Upper lobe of left lung (tissue), 6 donors: ENCODE results near the gene TNFRSF25. TPM values are rescaled to one million over a fixed set of nuclear protein-coding genes. Genes with fewer than 3 reads are reported as not detected.
A peak's percentile ranks its signal among the peaks of the same experiment; 100 is the strongest.

Experiments
- ATAC-seq, 2 donors: fragments of 200-7000 bp; cut with Tn5 transposase; one replicate each; pipeline ENCODE4 v1.9.1; 2022; ENCODE audit warnings: mild to moderate bottlenecking in 2 of 2, moderate library complexity in 2 of 2; ENCODE audit not compliant: low FRiP score in 2 of 2
- DNase-seq, 2 donors: peaks; one replicate each; pipeline ENCODE4 v3.0.0-alpha.2; 2019 to 2020
- H3K27ac ChIP-seq, 4 donors: fragments of 200-600 bp; sonication (generic); one replicate each; pipeline ENCODE4 v1.5.1; 2016 to 2019
- H3K27me3 ChIP-seq, 4 donors: fragments of 200-600 bp; sonication (generic); one replicate each; pipeline ENCODE4 v1.5.1; 2017 to 2019
- H3K36me3 ChIP-seq, 4 donors: fragments of 200-600 bp; sonication (generic); one replicate each; pipeline ENCODE4 v1.5.1; 2016 to 2019
- H3K4me1 ChIP-seq, 4 donors: fragments of 200-600 bp; sonication (generic); one replicate each; pipeline ENCODE4 v1.5.1; 2018 to 2019
- H3K4me3 ChIP-seq, 4 donors: fragments of 200-600 bp; sonication (generic); one replicate each; pipeline ENCODE4 v1.5.1; 2017 to 2019; ENCODE audit warnings: mild to moderate bottlenecking in 2 of 4, moderate library complexity in 1 of 4
- H3K9me3 ChIP-seq, 4 donors: fragments of 200-600 bp; sonication (generic); one replicate each; pipeline ENCODE4 v1.5.1; 2018 to 2019
- EP300 ChIP-seq, 4 donors: sonication (generic); formaldehyde crosslinking; IDR thresholded peaks; one replicate each; pipeline ENCODE4 v1.5.1; 2017; ENCODE audit warnings: antibody characterized with exemption in 4 of 4, control low read depth in 2 of 4
- POLR2A ChIP-seq, 4 donors: fragments of 450-650 bp; IDR thresholded peaks; one replicate each; pipeline ENCODE4 v1.5.1; 2016 to 2017; ENCODE audit warnings: antibody characterized with exemption in 4 of 4, mild to moderate bottlenecking in 2 of 4
- POLR2AphosphoS5 ChIP-seq, 2 donors: sonication (generic); formaldehyde crosslinking; IDR thresholded peaks; one replicate each; pipeline ENCODE4 v1.5.1; 2017; ENCODE audit warnings: antibody characterized with exemption in 2 of 2
- WGBS, 2 donors: methylation state at CpG; one replicate each; pipeline ENCODE4 v1.1.5; 2017 to 2018; 5-methylcytosine and 5-hydroxymethylcytosine counted together
- total RNA-seq, 6 donors: library from RNA; depleted of rRNA in 4 of 6; stranded (reverse); fragments of >200 nt in 4 of 6; gene quantifications; one replicate each; pipeline versions ENCODE4 v1.1.0 to v1.2.1, GENCODE V29; 2016 to 2021
- TF ChIP-seq, protein P1 (sequence below), 6 experiments: fragments of 450-650 bp in 4 of 6; fragments of 200-600 bp in 2 of 6; sonication (generic) in 2 of 6; IDR thresholded peaks; one replicate each; pipeline ENCODE4 v1.5.1; 2016 to 2019; ENCODE audit warnings: antibody characterized with exemption in 6 of 6
- donor health status: DM: no; HTN: no; CAD: no; lungs with moderate emphysema.
- donor health status: DM: no; HTN: yes; CAD: no; lungs with severe emphysema.

Gene TNFRSF25
- total RNA-seq, 6 donors from 2014 or later: 4.6 to 51.3 (median 14.0) TPM

DNA sequence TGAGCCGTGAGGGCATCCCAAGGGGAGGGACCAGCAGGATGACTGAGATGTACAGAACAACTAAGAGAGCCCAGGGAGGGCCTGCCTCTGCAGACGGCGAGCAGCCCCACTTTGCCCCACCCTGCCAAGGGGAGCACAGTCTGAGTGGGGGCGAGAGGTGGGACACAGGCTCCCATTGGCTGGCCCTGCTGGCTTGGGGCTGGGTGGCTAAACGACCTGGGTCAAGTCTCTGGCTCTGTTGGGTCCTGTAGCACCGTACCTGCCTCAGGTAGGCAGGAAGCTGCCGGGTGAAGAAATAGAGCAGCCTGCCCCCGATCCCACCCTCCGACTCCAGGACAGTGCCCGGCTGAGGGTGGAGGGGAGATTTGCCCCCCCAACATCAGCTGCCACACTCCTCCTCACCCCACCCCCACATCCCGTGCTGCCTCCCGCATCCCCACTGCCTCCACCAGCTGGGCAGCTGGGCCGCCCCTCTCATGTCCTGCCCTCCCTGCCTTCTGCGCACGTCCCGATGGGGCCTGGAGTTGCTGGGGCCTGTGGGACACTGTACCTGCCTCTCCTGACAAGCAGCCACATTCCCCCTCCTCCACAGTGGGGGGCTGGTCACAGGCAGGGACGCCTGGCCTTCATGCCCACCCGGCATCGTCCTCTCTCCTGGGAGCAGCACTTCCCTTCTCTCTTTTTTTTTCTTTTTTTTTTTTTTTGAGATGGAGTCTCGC is 38.1 kb upstream of the TNFRSF25 start:
- peaks cover 5 to 17% (median 10%) of the 10 kb centered on the region in 4 donors for H3K4me1 ChIP-seq
- H3K27ac ChIP-seq: no peak overlapping the region
- H3K27me3 ChIP-seq: no peaks in the 10 kb centered on the region
- WGBS, 2 donors: 86 to 87% methylated on average over 19 to 20 of the region's 20 CpGs
- no peaks in the 10 kb centered on the region for H3K36me3 ChIP-seq
- peak in 1 of 2 donors; percentile 75 for DNase-seq
- TF ChIP-seq, protein P1, sequence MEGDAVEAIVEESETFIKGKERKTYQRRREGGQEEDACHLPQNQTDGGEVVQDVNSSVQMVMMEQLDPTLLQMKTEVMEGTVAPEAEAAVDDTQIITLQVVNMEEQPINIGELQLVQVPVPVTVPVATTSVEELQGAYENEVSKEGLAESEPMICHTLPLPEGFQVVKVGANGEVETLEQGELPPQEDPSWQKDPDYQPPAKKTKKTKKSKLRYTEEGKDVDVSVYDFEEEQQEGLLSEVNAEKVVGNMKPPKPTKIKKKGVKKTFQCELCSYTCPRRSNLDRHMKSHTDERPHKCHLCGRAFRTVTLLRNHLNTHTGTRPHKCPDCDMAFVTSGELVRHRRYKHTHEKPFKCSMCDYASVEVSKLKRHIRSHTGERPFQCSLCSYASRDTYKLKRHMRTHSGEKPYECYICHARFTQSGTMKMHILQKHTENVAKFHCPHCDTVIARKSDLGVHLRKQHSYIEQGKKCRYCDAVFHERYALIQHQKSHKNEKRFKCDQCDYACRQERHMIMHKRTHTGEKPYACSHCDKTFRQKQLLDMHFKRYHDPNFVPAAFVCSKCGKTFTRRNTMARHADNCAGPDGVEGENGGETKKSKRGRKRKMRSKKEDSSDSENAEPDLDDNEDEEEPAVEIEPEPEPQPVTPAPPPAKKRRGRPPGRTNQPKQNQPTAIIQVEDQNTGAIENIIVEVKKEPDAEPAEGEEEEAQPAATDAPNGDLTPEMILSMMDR (IDR thresholded peaks at IDR 0.05): no peak
- TF ChIP-seq POLR2A (IDR thresholded peaks at IDR 0.05): no peak
- no peak for TF ChIP-seq EP300 (IDR thresholded peaks at IDR 0.05)
- TF ChIP-seq POLR2AphosphoS5 (IDR thresholded peaks at IDR 0.05): no peak
- no peaks in the 10 kb centered on the region for H3K9me3 ChIP-seq
- no peak for ATAC-seq
- no peak overlapping the region for H3K4me3 ChIP-seq

DNA sequence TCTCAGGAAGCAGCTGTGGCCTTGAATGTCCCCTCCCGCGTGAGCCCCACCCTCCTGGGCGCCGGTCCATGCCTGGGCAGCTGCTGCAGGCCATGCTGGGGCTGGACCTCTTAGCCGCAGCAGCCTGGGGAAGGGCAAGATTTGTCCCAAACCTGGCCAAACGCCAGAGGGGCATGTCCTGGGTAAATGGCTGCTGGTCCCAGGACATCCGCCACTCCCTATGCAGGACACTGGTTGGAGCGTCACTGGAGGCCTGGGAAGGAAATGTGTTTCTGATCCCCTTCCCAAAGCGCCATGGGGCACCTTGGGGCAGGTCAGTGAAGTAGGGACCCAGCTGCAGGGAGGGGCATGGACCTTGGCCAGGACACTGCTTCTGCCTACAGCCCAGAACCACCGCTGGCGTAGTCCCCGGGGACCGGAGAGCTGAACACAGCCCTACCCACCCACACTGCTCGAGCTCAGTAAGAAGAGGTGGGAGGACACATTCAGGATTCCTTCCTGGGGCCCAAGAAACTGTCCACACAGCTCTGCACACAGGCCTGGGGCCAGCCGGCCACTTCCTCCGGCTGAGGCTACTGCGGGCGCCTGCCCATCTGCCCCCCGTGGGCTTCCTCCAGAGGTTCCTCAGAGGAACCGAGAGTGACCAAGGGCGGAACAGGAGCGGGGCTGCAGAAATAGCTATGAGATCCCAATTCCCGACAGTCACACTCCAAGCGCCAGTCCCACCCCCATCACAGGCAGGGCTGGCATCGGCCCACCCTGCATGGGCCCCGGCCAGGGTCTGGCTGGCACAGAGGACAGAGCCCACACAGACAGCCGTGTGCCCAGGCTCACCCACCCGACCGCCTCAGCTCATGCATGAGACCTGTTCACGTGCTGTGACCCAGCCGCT is 36.3 kb upstream of the TNFRSF25 start:
- peak overlapping the region in 1 of 4 donors; percentile 2 for H3K27ac ChIP-seq
- no peaks in the 10 kb centered on the region for H3K27me3 ChIP-seq
- H3K4me3 ChIP-seq: no peak overlapping the region
- DNase-seq: peak in 1 of 2 donors; percentile 88
- peak; percentile 6 to 64 for ATAC-seq
- H3K9me3 ChIP-seq: no peaks in the 10 kb centered on the region
- H3K4me1 ChIP-seq: peaks cover 13 to 25% (median 19%) of the 10 kb centered on the region in 4 donors
- TF ChIP-seq EP300 (IDR thresholded peaks at IDR 0.05) (no peak), POLR2AphosphoS5 (IDR thresholded peaks at IDR 0.05) (no peak), POLR2A (IDR thresholded peaks at IDR 0.05) (no peak)
- TF ChIP-seq, protein P1 (IDR thresholded peaks at IDR 0.05): no peak
- no peaks in the 10 kb centered on the region for H3K36me3 ChIP-seq
- WGBS, 2 donors: 56 to 57% methylated on average over 3 to 31 of the region's 31 CpGs

DNA sequence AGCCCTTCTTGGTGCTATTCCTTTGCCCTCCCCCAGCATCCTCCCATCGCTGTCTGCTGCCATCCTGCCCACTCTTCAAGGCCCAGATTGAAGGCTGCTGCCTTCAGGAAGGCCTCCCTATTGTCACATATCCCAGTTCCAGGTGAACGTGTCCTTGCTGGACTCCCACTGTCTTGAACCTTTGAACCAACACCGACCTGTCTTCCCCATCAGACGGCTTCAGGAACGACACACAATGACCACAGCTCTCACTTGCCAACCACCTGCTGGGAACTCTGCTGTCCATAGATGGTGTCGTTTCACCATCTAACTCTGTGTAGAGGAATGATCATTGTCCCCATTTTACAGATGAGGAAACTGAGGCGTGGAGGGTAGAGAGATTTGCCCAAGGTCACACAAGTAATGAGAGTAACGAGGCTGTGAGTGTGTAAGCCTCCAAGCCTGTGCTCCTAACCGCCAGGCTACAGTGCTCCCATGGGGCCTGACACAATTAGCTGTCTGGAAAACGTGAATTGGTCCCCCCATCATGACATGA is 35.4 kb upstream of the TNFRSF25 start:
- Histone ChIP-seq H3K4me1 (peaks cover 17 to 33% (median 23%) of the 10 kb centered on the region in 4 donors), H3K27me3 (peaks cover 0 to 3% (median 0%) of the 10 kb centered on the region in 4 donors), H3K9me3 (no peaks in the 10 kb centered on the region), H3K27ac (peak overlapping the region in 2 of 4 donors; percentile 2 to 4), H3K36me3 (no peaks in the 10 kb centered on the region), H3K4me3 (no peak overlapping the region)
- DNase-seq: no peak
- no peak for ATAC-seq
- no peak for TF ChIP-seq POLR2AphosphoS5 (IDR thresholded peaks at IDR 0.05)
- no peak for TF ChIP-seq EP300 (IDR thresholded peaks at IDR 0.05)
- TF ChIP-seq, protein P1 (IDR thresholded peaks at IDR 0.05): no peak
- TF ChIP-seq POLR2A (IDR thresholded peaks at IDR 0.05): no peak
- 84 to 90% methylated on average over 10 of the region's 10 CpGs for WGBS, 2 donors

DNA sequence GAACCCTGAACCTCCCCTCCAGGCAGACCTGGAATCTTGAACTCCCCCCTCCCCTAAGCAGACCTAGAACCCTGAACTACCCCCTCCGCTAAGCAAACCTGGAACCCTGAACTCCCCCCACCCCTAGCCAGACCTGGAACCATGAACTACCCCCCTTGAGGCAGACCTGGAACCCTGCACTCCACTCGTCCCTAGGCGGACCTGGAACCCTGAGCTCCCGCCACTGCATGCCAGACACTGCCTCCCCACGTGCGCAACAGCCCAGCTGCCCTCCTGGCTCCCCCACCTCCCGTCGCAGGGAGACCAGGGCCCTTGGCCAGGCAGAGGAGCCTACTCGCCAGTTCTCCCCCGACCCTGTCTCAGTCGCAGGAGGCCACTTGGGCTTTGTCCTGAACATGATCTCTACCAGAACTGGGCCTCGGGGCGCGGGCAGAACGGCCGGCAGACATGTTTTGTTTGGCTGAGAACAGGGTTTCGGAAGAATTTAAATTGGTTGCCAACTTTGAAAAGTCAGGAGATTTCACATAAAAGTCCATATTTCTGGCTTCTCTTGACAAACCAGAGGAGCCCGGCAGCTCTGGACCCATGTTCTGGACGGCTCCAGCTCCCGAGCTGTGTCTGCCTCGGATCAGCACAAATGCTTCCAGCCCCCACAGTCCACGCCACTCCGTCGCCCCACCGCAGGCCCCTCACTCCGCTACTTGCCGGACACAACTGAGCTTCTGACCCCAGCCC is 34.7 kb upstream of the TNFRSF25 start:
- WGBS, 2 donors: 86 to 89% methylated on average over 25 to 27 of the region's 27 CpGs
- TF ChIP-seq POLR2AphosphoS5 (IDR thresholded peaks at IDR 0.05) (no peak), POLR2A (IDR thresholded peaks at IDR 0.05) (no peak), EP300 (IDR thresholded peaks at IDR 0.05) (no peak)
- TF ChIP-seq, protein P1 (IDR thresholded peaks at IDR 0.05): no peak
- no peak for ATAC-seq
- Histone ChIP-seq H3K9me3 (no peaks in the 10 kb centered on the region), H3K36me3 (no peaks in the 10 kb centered on the region), H3K27ac (no peak overlapping the region), H3K4me1 (peaks cover 17 to 36% (median 24%) of the 10 kb centered on the region in 4 donors), H3K4me3 (no peak overlapping the region), H3K27me3 (peaks cover 0 to 4% (median 0%) of the 10 kb centered on the region in 4 donors)
- no peak for DNase-seq
